Measurements from ENCODE around the gene GCGR. TPM values are rescaled to one million over a fixed set of nuclear protein-coding genes. Genes with fewer than 3 reads are reported as not detected.

Gene GCGR
- total RNA-seq, result not detected in 2 replicates

DNA sequence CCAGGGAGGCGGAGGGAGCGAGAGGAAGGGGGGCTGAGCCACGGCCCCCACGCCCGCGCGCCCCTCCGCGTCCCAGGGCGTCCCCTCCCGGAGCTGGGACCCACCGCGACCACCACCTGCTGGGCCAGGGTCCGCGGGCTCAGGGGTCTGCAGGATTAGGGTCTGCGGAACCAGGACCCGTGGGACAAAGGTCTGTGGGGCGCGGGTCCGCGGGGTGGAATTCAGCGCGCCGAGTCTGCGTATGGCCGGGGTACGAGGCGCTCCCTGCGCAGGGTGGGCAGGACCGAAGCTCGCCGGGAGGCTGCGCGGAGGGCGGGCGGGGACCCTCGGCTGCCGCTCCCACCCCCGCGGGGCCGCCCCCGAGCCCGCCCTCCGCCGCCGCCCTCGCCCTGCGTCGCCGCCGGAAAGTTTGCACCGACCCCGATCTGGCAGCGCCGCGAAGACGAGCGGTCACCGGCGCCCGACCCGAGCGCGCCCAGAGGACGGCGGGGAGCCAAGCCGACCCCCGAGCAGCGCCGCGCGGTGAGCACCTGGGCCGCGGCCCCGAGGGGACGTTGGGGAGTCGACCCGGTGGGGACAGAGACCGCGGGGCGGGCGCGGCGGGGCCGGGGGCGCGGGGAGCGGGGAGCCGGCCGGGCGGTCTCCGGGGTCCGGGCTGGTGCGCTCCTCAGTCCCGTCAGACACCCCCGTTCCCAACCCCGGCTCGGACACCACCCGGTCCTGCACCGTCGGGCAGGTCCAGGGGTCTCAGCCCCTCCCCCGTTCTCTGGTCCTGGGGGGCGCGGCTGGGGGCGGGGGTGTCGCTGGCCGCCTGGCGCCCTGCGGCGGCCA, at the start of gene GCGR:
Gene GCGR (plus strand): TSS at position 423 of the 831 bp plus-strand sequence. CDS start 4,869 bp downstream, outside the sequence.
- no peaks in the 10 kb centered on the region for H3K36me3 ChIP-seq (ENCODE audit: control insufficient read depth, insufficient read depth, low read length)
- H3K4me3 ChIP-seq (ENCODE audit: low read depth, low read length), result no peak within 1 kb of the TSS
- H3K27me3 ChIP-seq (ENCODE audit: control insufficient read depth, insufficient read depth, low read length), result peaks cover 77% of the 10 kb centered on the region
- no peak for DNase-seq (ENCODE audit: low read depth)
- TF ChIP-seq, protein P1, sequence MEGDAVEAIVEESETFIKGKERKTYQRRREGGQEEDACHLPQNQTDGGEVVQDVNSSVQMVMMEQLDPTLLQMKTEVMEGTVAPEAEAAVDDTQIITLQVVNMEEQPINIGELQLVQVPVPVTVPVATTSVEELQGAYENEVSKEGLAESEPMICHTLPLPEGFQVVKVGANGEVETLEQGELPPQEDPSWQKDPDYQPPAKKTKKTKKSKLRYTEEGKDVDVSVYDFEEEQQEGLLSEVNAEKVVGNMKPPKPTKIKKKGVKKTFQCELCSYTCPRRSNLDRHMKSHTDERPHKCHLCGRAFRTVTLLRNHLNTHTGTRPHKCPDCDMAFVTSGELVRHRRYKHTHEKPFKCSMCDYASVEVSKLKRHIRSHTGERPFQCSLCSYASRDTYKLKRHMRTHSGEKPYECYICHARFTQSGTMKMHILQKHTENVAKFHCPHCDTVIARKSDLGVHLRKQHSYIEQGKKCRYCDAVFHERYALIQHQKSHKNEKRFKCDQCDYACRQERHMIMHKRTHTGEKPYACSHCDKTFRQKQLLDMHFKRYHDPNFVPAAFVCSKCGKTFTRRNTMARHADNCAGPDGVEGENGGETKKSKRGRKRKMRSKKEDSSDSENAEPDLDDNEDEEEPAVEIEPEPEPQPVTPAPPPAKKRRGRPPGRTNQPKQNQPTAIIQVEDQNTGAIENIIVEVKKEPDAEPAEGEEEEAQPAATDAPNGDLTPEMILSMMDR (IDR thresholded peaks at IDR 0.05; ENCODE audit: insufficient read depth, low read length, poor library complexity, severe bottlenecking), result no peak

DNA sequence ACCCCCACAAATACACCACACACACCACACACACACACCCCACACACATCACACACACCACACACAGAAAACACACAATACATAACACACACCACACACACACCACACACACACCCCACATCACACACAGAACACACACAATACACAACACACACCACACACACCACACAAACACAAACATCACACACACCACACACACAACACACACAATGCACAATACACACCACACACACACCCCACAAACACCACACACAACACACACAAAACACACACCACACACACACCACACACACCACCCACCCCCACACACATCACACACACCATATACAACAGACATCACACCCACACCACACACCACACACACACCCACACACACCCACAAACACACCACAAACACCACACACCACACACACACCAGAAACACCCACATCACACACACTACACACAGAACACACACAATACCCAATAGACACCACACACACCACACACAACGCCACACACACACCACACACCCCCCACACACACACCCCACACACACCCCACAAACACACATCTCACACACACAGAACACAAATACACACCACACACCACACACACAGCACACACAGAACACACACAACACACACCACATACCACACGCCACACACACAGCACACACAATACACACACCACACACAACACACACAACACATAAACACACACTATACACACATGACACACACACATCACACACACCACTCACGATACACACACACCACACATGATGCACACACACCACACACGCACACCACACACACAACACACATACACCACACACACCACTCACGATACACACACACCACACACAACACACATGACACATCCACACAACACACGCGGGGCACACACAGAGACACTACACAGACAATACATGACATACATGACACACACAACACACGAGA, 11.0 kb upstream of the GCGR start:
- TF ChIP-seq, protein P1 (IDR thresholded peaks at IDR 0.05; ENCODE audit: insufficient read depth, low read length, poor library complexity, severe bottlenecking), result no peak
- DNase-seq (ENCODE audit: low read depth), result no peak
- Histone ChIP-seq H3K4me3 (ENCODE audit: low read depth, low read length) (no peak overlapping the region), H3K27me3 (ENCODE audit: control insufficient read depth, insufficient read depth, low read length) (peaks cover 3% of the 10 kb centered on the region), H3K36me3 (ENCODE audit: control insufficient read depth, insufficient read depth, low read length) (no peaks in the 10 kb centered on the region)

DNA sequence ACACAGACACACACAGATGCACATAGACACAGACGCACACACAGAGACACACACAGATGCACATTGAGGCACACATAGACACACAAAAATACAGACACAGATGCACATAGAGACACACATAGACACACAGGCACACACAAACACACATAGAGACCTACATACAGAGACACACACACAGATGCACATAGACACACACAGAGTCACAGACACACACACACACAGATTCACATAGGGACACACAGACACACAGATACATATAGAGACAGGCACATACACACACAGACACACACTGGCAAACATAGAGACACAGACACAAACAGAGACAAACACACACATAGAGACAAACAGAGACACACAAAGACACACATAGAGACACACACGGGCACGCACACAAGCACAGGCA, 9.9 kb upstream of the GCGR start:
- Histone ChIP-seq H3K4me3 (ENCODE audit: low read depth, low read length) (no peak overlapping the region), H3K36me3 (ENCODE audit: control insufficient read depth, insufficient read depth, low read length) (no peaks in the 10 kb centered on the region), H3K27me3 (ENCODE audit: control insufficient read depth, insufficient read depth, low read length) (peaks cover 3% of the 10 kb centered on the region)
- TF ChIP-seq, protein P1 (IDR thresholded peaks at IDR 0.05; ENCODE audit: insufficient read depth, low read length, poor library complexity, severe bottlenecking), result no peak
- no peak for DNase-seq (ENCODE audit: low read depth)

DNA sequence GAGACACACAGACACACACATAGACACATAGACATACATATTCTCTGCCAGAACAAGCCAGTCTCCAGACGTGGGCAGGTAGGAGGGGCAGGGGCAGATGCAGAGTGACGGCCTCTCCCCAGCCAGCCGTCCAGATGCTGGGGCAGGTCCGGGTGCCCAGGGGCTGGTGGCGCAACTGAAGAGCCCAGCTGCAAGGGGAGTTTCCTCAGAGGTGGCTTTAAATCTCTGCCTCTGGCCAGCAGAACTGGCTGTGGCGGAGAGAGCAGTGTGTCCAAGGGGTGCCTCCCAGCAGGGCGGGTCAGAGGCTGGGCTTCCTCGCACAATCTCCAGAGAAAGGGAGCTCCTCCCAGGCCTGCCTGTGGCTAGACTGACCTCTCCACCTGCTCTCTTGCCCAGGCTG, 9.4 kb upstream of the GCGR start:
- Histone ChIP-seq H3K4me3 (ENCODE audit: low read depth, low read length) (no peak overlapping the region), H3K36me3 (ENCODE audit: control insufficient read depth, insufficient read depth, low read length) (no peaks in the 10 kb centered on the region), H3K27me3 (ENCODE audit: control insufficient read depth, insufficient read depth, low read length) (peaks cover 3% of the 10 kb centered on the region)
- TF ChIP-seq, protein P1 (IDR thresholded peaks at IDR 0.05; ENCODE audit: insufficient read depth, low read length, poor library complexity, severe bottlenecking), result no peak
- DNase-seq (ENCODE audit: low read depth), result no peak

DNA sequence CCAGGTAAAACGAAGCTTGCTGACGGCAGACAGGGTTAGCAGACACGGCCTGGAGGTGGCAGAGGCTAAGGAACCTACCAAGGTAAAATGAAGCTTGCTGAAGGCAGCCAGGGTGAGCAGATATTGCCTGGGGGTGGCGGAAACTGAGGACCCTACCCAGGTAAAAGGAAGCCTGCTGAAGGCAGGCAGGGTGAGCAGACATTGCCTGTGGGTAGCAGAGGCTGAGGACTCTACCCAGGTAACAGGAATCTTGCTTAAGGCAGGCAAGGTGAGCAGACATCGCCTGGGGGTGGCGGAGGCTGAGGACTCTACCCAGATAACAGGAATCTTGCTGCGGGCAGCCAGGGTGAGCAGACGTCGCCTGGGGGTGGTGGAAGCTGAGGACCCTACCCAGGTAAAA, 2.6 kb upstream of the GCGR start:
- no peak for DNase-seq (ENCODE audit: low read depth)
- TF ChIP-seq, protein P1 (IDR thresholded peaks at IDR 0.05; ENCODE audit: insufficient read depth, low read length, poor library complexity, severe bottlenecking), result no peak
- Histone ChIP-seq H3K36me3 (ENCODE audit: control insufficient read depth, insufficient read depth, low read length) (no peaks in the 10 kb centered on the region), H3K27me3 (ENCODE audit: control insufficient read depth, insufficient read depth, low read length) (peaks cover 52% of the 10 kb centered on the region), H3K4me3 (ENCODE audit: low read depth, low read length) (no peak overlapping the region)
